ENCODE data around the gene OST4. TPM values are rescaled to one million over a fixed set of nuclear protein-coding genes. Genes with fewer than 3 reads are reported as not detected.

OST4 gene
- total and polyA plus RNA-seq, 4 donors = 219 to 750 (median 396) TPM

DNA sequence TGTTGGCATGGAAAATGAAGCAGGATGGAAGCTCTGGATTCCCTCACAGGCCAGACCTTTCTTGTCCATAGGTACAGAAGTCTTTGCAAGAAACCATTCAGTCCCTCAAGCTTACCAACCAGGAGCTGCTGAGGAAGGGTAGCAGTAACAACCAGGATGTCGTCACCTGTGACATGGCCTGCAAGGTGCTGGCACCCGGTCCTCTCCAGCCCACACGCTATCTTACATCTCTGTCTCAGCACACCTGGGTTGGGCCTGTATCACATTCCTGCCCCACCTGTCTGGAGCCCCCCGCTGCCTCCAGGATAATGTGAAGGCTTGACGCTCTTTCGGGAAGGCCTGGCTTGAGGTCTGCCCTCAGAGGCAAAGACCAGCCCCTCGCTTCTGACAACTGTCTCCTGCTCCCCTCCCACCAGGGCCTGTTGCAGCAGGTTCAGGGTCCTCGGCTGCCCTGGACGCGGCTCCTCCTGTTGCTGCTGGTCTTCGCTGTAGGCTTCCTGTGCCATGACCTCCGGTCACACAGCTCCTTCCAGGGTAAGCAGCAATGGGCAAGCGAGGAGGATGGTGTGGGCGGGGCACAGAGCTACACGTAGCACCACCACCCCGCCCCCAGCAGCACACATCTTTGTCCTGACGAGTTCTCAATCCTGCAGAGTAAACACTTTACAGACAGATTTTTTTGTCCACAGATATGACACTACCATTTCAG is 32.7 kb downstream of the OST4 start:
- H3K27me3 ChIP-seq (ENCODE audit: control insufficient read depth in 1 of 2, insufficient read depth in 2 of 2, low read length in 1 of 2) = no peaks in the 10 kb centered on the region
- H3K4me1 ChIP-seq (ENCODE audit: control insufficient read depth in 1 of 2, insufficient read depth in 2 of 2, low read length in 2 of 2) = peaks cover 0 to 2% of the 10 kb centered on the region in 2 donors
- H3K27ac ChIP-seq (ENCODE audit: low read depth in 1 of 2, low read length in 2 of 2) = no peak overlapping the region
- H3K9me3 ChIP-seq (ENCODE audit: control insufficient read depth, low read length) = no peaks in the 10 kb centered on the region
- H3K36me3 ChIP-seq (ENCODE audit: control insufficient read depth in 1 of 2, insufficient read depth in 2 of 2, low read length in 1 of 2) = peaks cover 0 to 16% of the 10 kb centered on the region in 2 donors
- no peak overlapping the region for H3K4me3 ChIP-seq (ENCODE audit: low read length in 2 of 2)
- intact Hi-C loops (cut with DNase I) = no loop called here
- WGBS, 2 donors = 82 to 84% methylated on average over 17 of the region's 17 CpGs
- peak in 1 of 2 donors; percentile 71 for DNase-seq
- ATAC-seq (ENCODE audit: low FRiP score) = no peak

DNA sequence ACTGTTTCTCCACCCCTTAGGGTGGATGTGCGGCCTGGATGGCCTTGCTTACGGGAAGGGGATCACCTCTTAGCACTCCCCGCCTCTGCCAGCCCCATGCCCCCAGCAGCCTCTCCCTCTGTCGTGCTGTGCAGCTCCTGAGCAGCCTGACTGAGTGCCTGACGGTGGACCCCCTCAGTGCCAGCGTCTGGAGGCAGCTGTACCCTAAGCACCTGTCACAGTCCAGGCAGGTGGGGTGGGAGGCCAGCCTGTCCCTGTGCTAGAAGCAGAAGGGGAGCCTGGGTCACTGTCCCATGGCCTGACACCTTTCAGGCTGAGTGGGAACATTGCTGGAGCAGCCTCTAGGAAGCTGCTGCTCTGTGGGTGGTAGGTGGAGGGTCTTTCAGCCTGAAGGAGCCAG is 33.4 kb downstream of the OST4 start:
- H3K4me3 ChIP-seq (ENCODE audit: low read length in 2 of 2) = no peak overlapping the region
- no peaks in the 10 kb centered on the region for H3K27me3 ChIP-seq (ENCODE audit: control insufficient read depth in 1 of 2, insufficient read depth in 2 of 2, low read length in 1 of 2)
- WGBS, 2 donors = 83 to 88% methylated on average over 6 of the region's 6 CpGs
- peaks cover 0 to 16% of the 10 kb centered on the region in 2 donors for H3K36me3 ChIP-seq (ENCODE audit: control insufficient read depth in 1 of 2, insufficient read depth in 2 of 2, low read length in 1 of 2)
- H3K27ac ChIP-seq (ENCODE audit: low read depth in 1 of 2, low read length in 2 of 2) = no peak overlapping the region
- ATAC-seq (ENCODE audit: low FRiP score) (no peak), DNase-seq (peak in 1 of 2 donors; percentile 62)
- intact Hi-C loops (cut with DNase I) = no loop called here
- peaks cover 0 to 3% of the 10 kb centered on the region in 2 donors for H3K4me1 ChIP-seq (ENCODE audit: control insufficient read depth in 1 of 2, insufficient read depth in 2 of 2, low read length in 2 of 2)
- H3K9me3 ChIP-seq (ENCODE audit: control insufficient read depth, low read length) = no peaks in the 10 kb centered on the region

DNA sequence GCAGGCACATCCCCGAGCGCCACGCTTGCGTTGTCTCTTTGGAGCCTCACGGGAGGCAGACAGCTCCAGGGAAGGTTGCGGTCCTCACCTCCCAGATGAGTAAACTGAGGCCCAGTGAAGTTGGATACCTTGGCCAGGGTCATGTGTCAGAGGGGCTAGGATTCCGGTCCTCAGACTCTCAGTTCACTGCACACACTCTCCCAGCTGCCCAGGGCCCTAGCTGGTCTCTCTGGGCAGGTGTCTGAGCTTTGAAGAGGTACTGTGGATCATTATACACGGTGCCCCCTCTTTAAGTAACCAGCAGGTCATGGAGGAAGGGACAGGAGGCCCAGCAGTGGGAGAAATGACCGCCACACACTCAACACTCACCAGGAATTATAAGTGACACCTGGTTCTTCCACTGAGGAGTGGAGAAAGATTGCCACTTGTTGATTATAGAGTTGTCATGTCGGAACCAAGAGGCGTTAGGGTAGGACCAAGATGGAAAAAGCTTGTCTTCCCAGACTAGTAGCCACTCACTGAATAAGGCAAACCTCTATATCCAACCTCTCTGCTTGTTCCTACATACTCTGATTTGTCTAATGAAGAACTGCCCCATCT is 38.1 kb downstream of the OST4 start:
- peak overlapping the region in 1 of 2 donors; percentile 79 for H3K27ac ChIP-seq (ENCODE audit: low read depth in 1 of 2, low read length in 2 of 2)
- ATAC-seq (ENCODE audit: low FRiP score) = peak; percentile 1
- 2% methylated on average over 11 of the region's 11 CpGs for WGBS, 2 donors
- H3K36me3 ChIP-seq (ENCODE audit: control insufficient read depth in 1 of 2, insufficient read depth in 2 of 2, low read length in 1 of 2) = peaks cover 0 to 8% of the 10 kb centered on the region in 2 donors
- H3K9me3 ChIP-seq (ENCODE audit: control insufficient read depth, low read length) = no peaks in the 10 kb centered on the region
- DNase-seq = no peak
- peaks cover 0 to 3% of the 10 kb centered on the region in 2 donors for H3K4me1 ChIP-seq (ENCODE audit: control insufficient read depth in 1 of 2, insufficient read depth in 2 of 2, low read length in 2 of 2)
- H3K4me3 ChIP-seq (ENCODE audit: low read length in 2 of 2) = peak overlapping the region; percentile 67 to 71
- intact Hi-C loops (cut with DNase I) = loop anchor here (5.0 kb wide), 1 partner anchor 49 kb away; no protein-coding TSS in a partner anchor
- H3K27me3 ChIP-seq (ENCODE audit: control insufficient read depth in 1 of 2, insufficient read depth in 2 of 2, low read length in 1 of 2) = no peaks in the 10 kb centered on the region

DNA sequence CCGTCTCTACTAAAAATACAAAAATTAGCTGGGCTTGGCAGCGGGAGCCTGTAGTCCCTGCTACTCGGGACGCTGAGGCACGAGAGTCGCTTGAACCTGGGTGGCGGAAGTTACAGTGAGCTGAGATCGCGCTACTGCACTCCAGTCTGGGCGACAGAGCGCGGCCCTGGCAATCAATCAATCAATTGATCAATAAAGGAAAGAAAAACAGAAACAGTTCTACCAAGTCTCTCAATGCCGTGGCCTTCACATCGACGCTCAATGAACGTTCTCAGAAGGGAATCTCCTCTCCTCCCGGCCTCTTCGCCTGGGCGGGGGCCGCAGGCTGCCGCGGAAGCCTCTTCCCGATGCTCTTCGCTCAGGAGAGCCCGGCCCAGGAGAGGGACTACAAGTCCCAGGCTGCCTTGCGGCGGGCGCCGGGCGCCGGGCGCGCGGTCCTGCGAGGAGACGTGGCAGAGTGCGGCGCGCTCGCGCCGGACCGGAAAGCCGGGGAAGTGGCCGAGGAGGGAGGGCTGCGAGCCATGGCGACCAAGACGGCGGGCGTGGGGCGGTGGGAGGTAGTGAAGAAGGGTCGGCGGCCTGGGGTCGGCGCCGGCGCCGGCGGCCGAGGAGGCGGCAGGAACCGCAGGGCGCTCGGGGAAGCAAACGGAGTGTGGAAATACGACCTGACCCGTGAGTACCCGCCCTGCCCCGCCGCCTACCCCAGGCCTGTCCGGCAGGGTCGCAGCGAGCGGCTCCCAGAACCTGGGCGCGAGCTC is 38.8 kb downstream of the OST4 start, which contains the start of gene TMEM214:
TMEM214 (plus strand) TSS at position 471 of the 758 bp plus-strand sequence; CDS start at position 522, 51 bp downstream.
- Histone ChIP-seq H3K4me3 (ENCODE audit: low read length in 2 of 2) (peak within 1 kb of the TSS; percentile 67 to 71), H3K4me1 (ENCODE audit: control insufficient read depth in 1 of 2, insufficient read depth in 2 of 2, low read length in 2 of 2) (peaks cover 0 to 3% of the 10 kb centered on the region in 2 donors), H3K27ac (ENCODE audit: low read depth in 1 of 2, low read length in 2 of 2) (peak within 1 kb of the TSS in 1 of 2 donors; percentile 79), H3K9me3 (ENCODE audit: control insufficient read depth, low read length) (no peaks in the 10 kb centered on the region), H3K27me3 (ENCODE audit: control insufficient read depth in 1 of 2, insufficient read depth in 2 of 2, low read length in 1 of 2) (no peaks in the 10 kb centered on the region), H3K36me3 (ENCODE audit: control insufficient read depth in 1 of 2, insufficient read depth in 2 of 2, low read length in 1 of 2) (peaks cover 0 to 8% of the 10 kb centered on the region in 2 donors)
- ATAC-seq (ENCODE audit: low FRiP score) = peak; percentile 97
- DNase-seq = peak; percentile 94 to 96
- intact Hi-C loops (cut with DNase I) = loop anchor here (5.0 kb wide), 1 partner anchor 50 kb away; no protein-coding TSS in a partner anchor
- 0 to 1% methylated on average over 73 to 76 of the region's 76 CpGs for WGBS, 2 donors

DNA sequence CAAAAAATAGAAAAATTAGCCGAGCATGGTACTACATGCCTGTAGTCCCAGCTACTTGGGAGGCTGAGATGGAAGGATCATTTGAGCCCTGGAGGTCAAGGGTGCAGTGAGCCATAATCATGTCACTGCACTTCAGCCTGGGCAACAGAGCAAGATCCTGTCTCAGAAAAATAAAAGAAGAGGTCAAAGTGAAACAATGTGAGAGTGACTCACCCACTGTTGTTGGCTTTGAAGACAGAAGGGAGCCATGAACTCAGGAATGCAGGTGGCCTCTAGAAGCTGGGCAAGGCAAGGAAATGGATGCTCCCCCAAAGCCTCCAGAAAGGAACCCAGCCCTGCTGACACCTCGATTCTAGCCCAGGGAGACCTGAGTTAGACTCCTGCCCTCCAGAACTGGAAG is 42.4 kb downstream of the OST4 start:
- Histone ChIP-seq H3K9me3 (ENCODE audit: control insufficient read depth, low read length) (no peaks in the 10 kb centered on the region), H3K27ac (ENCODE audit: low read depth in 1 of 2, low read length in 2 of 2) (no peak overlapping the region), H3K4me3 (ENCODE audit: low read length in 2 of 2) (no peak overlapping the region), H3K27me3 (ENCODE audit: control insufficient read depth in 1 of 2, insufficient read depth in 2 of 2, low read length in 1 of 2) (no peaks in the 10 kb centered on the region), H3K36me3 (ENCODE audit: control insufficient read depth in 1 of 2, insufficient read depth in 2 of 2, low read length in 1 of 2) (no peaks in the 10 kb centered on the region), H3K4me1 (ENCODE audit: control insufficient read depth in 1 of 2, insufficient read depth in 2 of 2, low read length in 2 of 2) (peaks cover 0 to 3% of the 10 kb centered on the region in 2 donors)
- ATAC-seq (ENCODE audit: low FRiP score) (no peak), DNase-seq (no peak)
- 90 to 94% methylated on average over 2 of the region's 2 CpGs for WGBS, 2 donors
- intact Hi-C loops (cut with DNase I) = no loop called here

DNA sequence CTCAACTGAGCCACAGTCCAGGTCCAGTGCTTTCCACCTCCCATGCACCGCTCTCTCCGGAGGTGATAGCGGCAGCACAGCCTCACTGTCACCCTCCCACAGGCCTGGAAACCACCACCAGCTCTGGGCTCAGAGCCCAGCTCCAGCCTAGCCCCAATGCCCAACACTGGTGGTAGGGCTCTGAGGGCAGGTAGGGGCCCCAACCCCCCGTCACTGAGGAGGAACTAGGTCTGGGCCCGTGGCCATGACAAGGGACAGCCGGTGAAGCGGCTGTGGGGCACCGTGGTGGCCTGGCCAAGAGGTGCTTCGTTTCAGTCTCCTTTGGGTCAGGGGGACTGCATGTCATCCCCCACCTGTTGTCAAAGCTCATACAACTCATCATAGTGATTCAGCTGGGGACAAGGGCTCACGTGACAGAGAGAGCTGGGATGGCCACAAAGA is 44.2 kb downstream of the OST4 start:
- H3K36me3 ChIP-seq (ENCODE audit: control insufficient read depth in 1 of 2, insufficient read depth in 2 of 2, low read length in 1 of 2) = peaks cover 0 to 2% of the 10 kb centered on the region in 2 donors

DNA sequence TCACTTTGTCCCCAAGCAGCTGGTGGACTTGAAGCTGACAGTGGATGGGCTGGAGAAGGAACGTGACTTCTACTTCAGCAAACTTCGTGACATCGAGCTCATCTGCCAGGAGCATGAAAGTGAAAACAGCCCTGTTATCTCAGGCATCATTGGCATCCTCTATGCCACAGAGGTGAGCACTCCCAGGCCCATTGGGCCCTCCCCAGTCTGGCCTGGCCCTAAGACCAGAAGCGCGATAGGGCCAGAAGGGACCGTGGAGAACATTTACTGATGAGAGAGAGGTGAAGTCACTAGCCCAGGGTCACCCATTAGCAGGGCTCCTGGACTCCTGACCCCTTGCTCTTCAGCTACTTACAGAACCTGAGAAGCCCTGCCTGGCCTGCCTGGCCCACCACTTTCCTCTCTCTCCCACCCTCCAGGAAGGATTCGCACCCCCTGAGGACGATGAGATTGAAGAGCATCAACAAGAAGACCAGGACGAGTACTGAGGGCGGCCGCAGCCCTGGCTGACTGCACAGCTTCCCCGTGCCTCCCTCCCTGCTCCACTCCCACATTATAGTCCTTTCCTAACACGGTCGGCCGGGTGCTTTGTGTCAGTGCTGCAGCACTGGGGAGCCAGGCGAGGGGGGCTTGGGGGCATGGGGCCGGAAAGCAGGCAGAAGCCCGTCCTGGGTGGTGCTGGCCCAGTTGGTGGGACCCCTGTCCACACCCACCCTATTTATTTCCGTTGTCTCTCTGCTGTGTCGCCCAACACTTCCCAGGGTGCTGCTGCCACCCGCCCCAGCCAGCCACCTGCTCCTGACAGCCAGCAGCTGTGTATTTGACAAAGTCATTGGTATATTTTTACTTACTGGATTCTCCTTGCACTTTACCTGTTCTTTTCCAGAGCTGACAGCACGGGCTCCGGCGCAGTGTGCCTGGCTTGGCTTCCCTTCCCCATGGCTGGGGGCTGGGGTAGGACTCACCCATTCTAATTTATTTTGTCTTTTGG is 45.3 kb downstream of the OST4 start:
- DNase-seq = no peak
- no peaks in the 10 kb centered on the region for H3K4me1 ChIP-seq (ENCODE audit: control insufficient read depth in 1 of 2, insufficient read depth in 2 of 2, low read length in 2 of 2)
- 89 to 90% methylated on average over 24 of the region's 24 CpGs for WGBS, 2 donors
- H3K36me3 ChIP-seq (ENCODE audit: control insufficient read depth in 1 of 2, insufficient read depth in 2 of 2, low read length in 1 of 2) = peaks cover 0 to 2% of the 10 kb centered on the region in 2 donors
- no peaks in the 10 kb centered on the region for H3K27me3 ChIP-seq (ENCODE audit: control insufficient read depth in 1 of 2, insufficient read depth in 2 of 2, low read length in 1 of 2)
- no peaks in the 10 kb centered on the region for H3K9me3 ChIP-seq (ENCODE audit: control insufficient read depth, low read length)
- intact Hi-C loops (cut with DNase I) = no loop called here
- no peak overlapping the region for H3K27ac ChIP-seq (ENCODE audit: low read depth in 1 of 2, low read length in 2 of 2)
- ATAC-seq (ENCODE audit: low FRiP score) = no peak
- no peak overlapping the region for H3K4me3 ChIP-seq (ENCODE audit: low read length in 2 of 2)

More for the DNA sequence above, 44.2 kb downstream of the OST4 start:
- Histone ChIP-seq H3K27me3 (ENCODE audit: control insufficient read depth in 1 of 2, insufficient read depth in 2 of 2, low read length in 1 of 2) (no peaks in the 10 kb centered on the region), H3K27ac (ENCODE audit: low read depth in 1 of 2, low read length in 2 of 2) (no peak overlapping the region), H3K4me3 (ENCODE audit: low read length in 2 of 2) (no peak overlapping the region), H3K4me1 (ENCODE audit: control insufficient read depth in 1 of 2, insufficient read depth in 2 of 2, low read length in 2 of 2) (no peaks in the 10 kb centered on the region), H3K9me3 (ENCODE audit: control insufficient read depth, low read length) (no peaks in the 10 kb centered on the region)
- ATAC-seq (ENCODE audit: low FRiP score) (no peak), DNase-seq (no peak)
- intact Hi-C loops (cut with DNase I) = no loop called here
- 88 to 90% methylated on average over 10 of the region's 10 CpGs for WGBS, 2 donors

All from aorta (tissue), 5 donors.